ENCODE results near the gene SEC14L1.

The SEC14L1 gene

DNA sequence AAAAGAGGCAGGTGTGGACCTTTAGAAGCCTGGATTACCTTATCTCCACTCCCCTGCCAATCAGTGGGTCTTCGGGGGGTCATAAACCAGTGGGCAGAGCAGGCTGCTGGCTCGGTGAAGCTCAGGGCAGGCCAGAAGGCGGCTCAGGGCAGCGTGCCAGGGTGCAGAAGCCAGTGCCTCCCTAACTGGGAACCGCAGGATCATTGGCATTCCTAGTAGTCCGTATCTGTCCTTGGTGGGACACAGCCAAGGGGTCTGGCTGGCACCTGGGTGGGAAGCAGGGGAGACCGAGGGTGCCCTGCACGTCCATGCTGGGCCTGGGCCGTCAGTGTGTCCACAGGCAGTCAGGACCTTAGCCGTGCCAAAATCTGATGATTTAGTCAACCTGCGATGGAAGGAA, 76.8 kb downstream of the SEC14L1 start:
- no peak overlapping the region for H3K4me3 ChIP-seq (ENCODE audit: low read depth, low read length)
- peaks cover 2% of the 10 kb centered on the region for H3K79me2 ChIP-seq
- no peak overlapping the region for H3K27ac ChIP-seq
- no peak overlapping the region for H3K9ac ChIP-seq
- H2AFZ ChIP-seq, result no peak overlapping the region
- H3K4me1 ChIP-seq, result no peaks in the 10 kb centered on the region
- TF ChIP-seq, protein P1, sequence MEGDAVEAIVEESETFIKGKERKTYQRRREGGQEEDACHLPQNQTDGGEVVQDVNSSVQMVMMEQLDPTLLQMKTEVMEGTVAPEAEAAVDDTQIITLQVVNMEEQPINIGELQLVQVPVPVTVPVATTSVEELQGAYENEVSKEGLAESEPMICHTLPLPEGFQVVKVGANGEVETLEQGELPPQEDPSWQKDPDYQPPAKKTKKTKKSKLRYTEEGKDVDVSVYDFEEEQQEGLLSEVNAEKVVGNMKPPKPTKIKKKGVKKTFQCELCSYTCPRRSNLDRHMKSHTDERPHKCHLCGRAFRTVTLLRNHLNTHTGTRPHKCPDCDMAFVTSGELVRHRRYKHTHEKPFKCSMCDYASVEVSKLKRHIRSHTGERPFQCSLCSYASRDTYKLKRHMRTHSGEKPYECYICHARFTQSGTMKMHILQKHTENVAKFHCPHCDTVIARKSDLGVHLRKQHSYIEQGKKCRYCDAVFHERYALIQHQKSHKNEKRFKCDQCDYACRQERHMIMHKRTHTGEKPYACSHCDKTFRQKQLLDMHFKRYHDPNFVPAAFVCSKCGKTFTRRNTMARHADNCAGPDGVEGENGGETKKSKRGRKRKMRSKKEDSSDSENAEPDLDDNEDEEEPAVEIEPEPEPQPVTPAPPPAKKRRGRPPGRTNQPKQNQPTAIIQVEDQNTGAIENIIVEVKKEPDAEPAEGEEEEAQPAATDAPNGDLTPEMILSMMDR (IDR thresholded peaks at IDR 0.05), result no peak
- no peaks in the 10 kb centered on the region for H3K27me3 ChIP-seq (ENCODE audit: control insufficient read depth, insufficient read depth, low read length)
- H3K36me3 ChIP-seq (ENCODE audit: control insufficient read depth, insufficient read depth, low read length), result no peaks in the 10 kb centered on the region
- H3K4me2 ChIP-seq (ENCODE audit: low read length), result no peak overlapping the region
- no peaks in the 10 kb centered on the region for H3K9me3 ChIP-seq (ENCODE audit: control insufficient read depth, low read length)

DNA sequence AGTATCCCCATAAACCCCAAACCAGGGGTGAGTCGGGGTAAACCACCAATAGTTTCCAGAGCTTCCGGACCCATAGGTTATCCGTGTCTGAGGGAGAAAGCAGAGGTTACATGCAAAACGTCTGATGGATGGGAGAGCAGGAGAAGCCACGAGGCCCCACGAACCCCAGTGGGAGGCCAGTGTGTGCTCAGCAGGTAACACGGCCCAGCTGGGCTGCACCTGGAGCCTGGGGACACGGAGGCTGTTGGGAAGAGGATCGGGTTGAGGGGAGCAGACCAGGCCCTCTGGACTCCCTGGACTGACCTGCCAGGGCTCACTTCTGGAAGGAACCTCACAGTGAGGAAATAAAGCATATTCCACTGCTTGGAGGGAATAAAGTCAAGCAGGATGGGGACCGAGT, 78.1 kb downstream of the SEC14L1 start:
- H3K9ac ChIP-seq, result no peak overlapping the region
- no peak overlapping the region for H2AFZ ChIP-seq
- H3K36me3 ChIP-seq (ENCODE audit: control insufficient read depth, insufficient read depth, low read length), result no peaks in the 10 kb centered on the region
- TF ChIP-seq, protein P1 (IDR thresholded peaks at IDR 0.05), result no peak
- H3K27ac ChIP-seq, result no peak overlapping the region
- no peak overlapping the region for H3K4me3 ChIP-seq (ENCODE audit: low read depth, low read length)
- no peak overlapping the region for H3K4me2 ChIP-seq (ENCODE audit: low read length)
- no peaks in the 10 kb centered on the region for H3K9me3 ChIP-seq (ENCODE audit: control insufficient read depth, low read length)
- no peaks in the 10 kb centered on the region for H3K4me1 ChIP-seq
- H3K79me2 ChIP-seq, result peaks cover 2% of the 10 kb centered on the region
- H3K27me3 ChIP-seq (ENCODE audit: control insufficient read depth, insufficient read depth, low read length), result no peaks in the 10 kb centered on the region

DNA sequence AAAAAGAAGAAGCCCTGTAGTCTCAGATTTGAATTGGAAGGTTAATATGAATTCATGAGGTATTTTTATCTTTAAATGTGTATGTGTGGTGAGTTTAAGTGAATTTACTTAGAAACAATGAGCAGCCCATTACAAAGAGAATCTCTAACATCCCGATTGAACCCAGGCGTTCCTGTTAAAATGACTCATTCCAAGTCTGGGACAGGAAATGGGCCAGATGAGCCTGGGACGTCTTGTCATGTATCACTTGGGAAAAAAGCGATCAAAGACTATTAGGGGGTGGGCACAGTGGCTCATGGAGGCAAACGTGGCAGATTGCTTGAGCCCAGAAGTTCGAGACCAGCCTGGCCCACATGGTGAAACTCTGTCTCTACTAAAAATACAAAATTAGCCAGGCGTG, 81.6 kb downstream of the SEC14L1 start:
- Histone ChIP-seq H2AFZ (no peak overlapping the region), H3K27ac (peak overlapping the region; percentile 64), H3K4me3 (ENCODE audit: low read depth, low read length) (no peak overlapping the region), H3K79me2 (no peaks in the 10 kb centered on the region), H3K4me1 (no peaks in the 10 kb centered on the region), H3K9ac (no peak overlapping the region), H3K27me3 (ENCODE audit: control insufficient read depth, insufficient read depth, low read length) (no peaks in the 10 kb centered on the region), H3K36me3 (ENCODE audit: control insufficient read depth, insufficient read depth, low read length) (no peaks in the 10 kb centered on the region), H3K9me3 (ENCODE audit: control insufficient read depth, low read length) (no peaks in the 10 kb centered on the region), H3K4me2 (ENCODE audit: low read length) (no peak overlapping the region)
- TF ChIP-seq, protein P1 (IDR thresholded peaks at IDR 0.05), result no peak

DNA sequence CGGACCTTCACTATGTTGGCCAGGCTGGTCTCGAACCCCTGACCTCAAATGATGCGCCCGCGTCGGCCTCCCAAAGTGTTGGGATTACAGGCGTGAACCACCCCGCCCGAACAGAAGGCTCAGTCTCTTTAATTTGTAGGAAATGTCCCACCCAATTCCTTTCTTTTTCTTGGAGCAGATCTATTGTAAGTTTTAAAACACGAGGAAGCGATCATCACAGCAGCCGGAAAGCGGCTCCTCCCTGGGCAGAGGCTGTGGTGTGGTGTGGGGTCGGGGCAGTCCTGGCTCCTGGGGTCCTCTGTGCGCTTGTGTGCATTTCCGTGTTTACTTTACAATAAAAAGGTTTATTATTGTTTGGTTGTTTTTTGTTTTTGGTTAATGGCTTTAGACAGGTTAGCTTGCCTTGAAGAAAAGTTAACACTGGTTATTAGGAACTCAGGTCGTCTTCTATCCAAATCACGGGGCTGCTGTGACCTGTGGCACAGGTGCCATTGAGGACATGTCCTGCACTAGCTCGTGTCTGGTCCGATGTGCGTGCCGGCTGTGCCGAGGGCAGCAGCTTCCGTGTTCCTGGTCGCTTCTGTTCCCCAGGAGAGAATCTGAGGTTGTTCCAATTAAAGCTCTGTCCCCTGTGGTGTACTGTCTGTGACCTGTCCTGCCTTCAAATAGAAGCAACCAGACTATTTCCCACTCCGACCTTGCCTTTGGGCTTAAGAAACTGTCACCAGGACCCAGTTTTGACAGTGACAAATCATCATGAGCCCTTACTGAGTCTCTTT, 83.1 kb downstream of the SEC14L1 start:
- Histone ChIP-seq H3K27ac (peak overlapping the region; percentile 64), H3K4me3 (ENCODE audit: low read depth, low read length) (no peak overlapping the region), H2AFZ (no peak overlapping the region), H3K9me3 (ENCODE audit: control insufficient read depth, low read length) (no peaks in the 10 kb centered on the region), H3K4me1 (no peaks in the 10 kb centered on the region), H3K9ac (no peak overlapping the region), H3K27me3 (ENCODE audit: control insufficient read depth, insufficient read depth, low read length) (no peaks in the 10 kb centered on the region), H3K36me3 (ENCODE audit: control insufficient read depth, insufficient read depth, low read length) (no peaks in the 10 kb centered on the region), H3K79me2 (no peaks in the 10 kb centered on the region), H3K4me2 (ENCODE audit: low read length) (no peak overlapping the region)
- TF ChIP-seq, protein P1 (IDR thresholded peaks at IDR 0.05), result no peak

DNA sequence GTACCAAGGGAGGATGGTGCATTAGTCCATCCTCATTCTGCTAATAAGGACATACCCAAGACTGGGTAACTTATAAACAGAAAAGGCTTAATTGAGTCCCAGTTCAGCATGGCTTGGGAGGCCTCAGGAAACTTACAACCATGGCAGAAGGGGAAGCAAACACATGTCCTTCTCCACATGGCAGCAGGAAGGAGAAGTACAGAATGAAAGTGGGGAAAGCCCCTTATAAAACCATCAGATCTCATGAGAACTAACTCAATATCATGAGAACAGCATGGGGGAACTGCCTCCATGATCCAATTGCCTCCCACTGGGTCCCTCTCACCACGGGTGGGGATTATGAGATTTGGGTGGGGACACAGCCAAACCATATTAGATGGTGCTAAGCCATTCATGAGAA, 84.5 kb downstream of the SEC14L1 start:
- TF ChIP-seq, protein P1 (IDR thresholded peaks at IDR 0.05), result no peak
- Histone ChIP-seq H3K27ac (no peak overlapping the region), H3K4me1 (no peaks in the 10 kb centered on the region)

More for the DNA sequence above, 84.5 kb downstream of the SEC14L1 start:
- Histone ChIP-seq H3K79me2 (no peaks in the 10 kb centered on the region), H2AFZ (no peak overlapping the region), H3K4me3 (ENCODE audit: low read depth, low read length) (no peak overlapping the region), H3K9me3 (ENCODE audit: control insufficient read depth, low read length) (no peaks in the 10 kb centered on the region), H3K9ac (no peak overlapping the region), H3K36me3 (ENCODE audit: control insufficient read depth, insufficient read depth, low read length) (no peaks in the 10 kb centered on the region), H3K27me3 (ENCODE audit: control insufficient read depth, insufficient read depth, low read length) (no peaks in the 10 kb centered on the region), H3K4me2 (ENCODE audit: low read length) (no peak overlapping the region)

Measured in parathyroid adenoma (tissue), 2 donors.